OCI-LY3 (cell line): Measurements from ENCODE around the gene ASXL3.
A peak's percentile ranks its signal among the peaks of the same experiment; 100 is the strongest.

Source experiments
- H2AFZ ChIP-seq: fragments of 200-600, 300-600 bp; shearing (Covaris generic); 2 replicates; pipeline ENCODE4 v1.6.0; 2014; ENCODE audit warnings: antibody characterized with exemption, low read depth, low read length
- H3K27ac ChIP-seq: fragments of 200-600, 300-600 bp; sonication (generic); 2 replicates; pipeline ENCODE4 v1.5.1; 2014; ENCODE audit warnings: mild to moderate bottlenecking, low read length, moderate library complexity, mixed read lengths
- H3K27me3 ChIP-seq: fragments of 200-600, 300-600 bp; sonication (generic); 2 replicates; pipeline ENCODE4 v1.6.1; 2014; ENCODE audit warnings: low read depth, low read length, mixed read lengths
- H3K36me3 ChIP-seq: fragments of 200-600, 300-600 bp; sonication (generic); replicated peaks from 2 replicates; pipeline ENCODE3; 2014; ENCODE audit warnings: low read depth, low read length, mixed read lengths
- H3K4me1 ChIP-seq: fragments of 300-600, 200-600 bp; sonication (generic); 2 replicates; pipeline ENCODE4 v1.6.1; 2014; ENCODE audit warnings: low read length, mixed read lengths
- H3K4me2 ChIP-seq: fragments of 200-600, 300-600 bp; sonication (generic); 2 replicates; pipeline ENCODE4 v1.6.1; 2014; ENCODE audit warnings: low read length, mixed read lengths
- H3K4me3 ChIP-seq: fragments of 300-600, 200-600 bp; sonication (generic); 2 replicates; pipeline ENCODE4 v1.5.1; 2014; ENCODE audit warnings: antibody characterized with exemption, mild to moderate bottlenecking, low read length, moderate library complexity
- H3K79me2 ChIP-seq: fragments of 300-600, 200-600 bp; shearing (Covaris generic); 2 replicates; pipeline ENCODE4 v1.6.1; 2014; ENCODE audit warnings: mild to moderate bottlenecking, low read length, mixed read lengths
- H3K9ac ChIP-seq: fragments of 300-600, 200-600 bp; shearing (Covaris generic); 2 replicates; pipeline ENCODE4 v1.6.0; 2014; ENCODE audit warnings: mild to moderate bottlenecking, low read length, moderate library complexity
- H3K9me3 ChIP-seq: fragments of 200-600, 300-600 bp; shearing (Covaris generic); 2 replicates; pipeline ENCODE4 v1.6.1; 2014; ENCODE audit warnings: low read length, mixed read lengths; ENCODE audit not compliant: insufficient read depth
- H4K20me1 ChIP-seq: fragments of 200-600, 300-600 bp; sonication (generic); 2 replicates; pipeline ENCODE4 v1.6.1; 2016; ENCODE audit warnings: low read length, mixed read lengths; ENCODE audit not compliant: insufficient read depth
- CTCF ChIP-seq: fragments of 200-600, 300-600 bp; sonication (generic); IDR thresholded peaks from 2 replicates; pipeline ENCODE4 v1.5.1; 2014; ENCODE audit warnings: antibody characterized with exemption, low read length, low read depth
- EZH2phosphoT487 ChIP-seq: fragments of 200-600 bp; shearing (Covaris generic); IDR thresholded peaks from 2 replicates; pipeline ENCODE4 v1.6.1; 2018; ENCODE audit warnings: antibody characterized with exemption, mixed run types, low read depth

The ASXL3 gene

DNA sequence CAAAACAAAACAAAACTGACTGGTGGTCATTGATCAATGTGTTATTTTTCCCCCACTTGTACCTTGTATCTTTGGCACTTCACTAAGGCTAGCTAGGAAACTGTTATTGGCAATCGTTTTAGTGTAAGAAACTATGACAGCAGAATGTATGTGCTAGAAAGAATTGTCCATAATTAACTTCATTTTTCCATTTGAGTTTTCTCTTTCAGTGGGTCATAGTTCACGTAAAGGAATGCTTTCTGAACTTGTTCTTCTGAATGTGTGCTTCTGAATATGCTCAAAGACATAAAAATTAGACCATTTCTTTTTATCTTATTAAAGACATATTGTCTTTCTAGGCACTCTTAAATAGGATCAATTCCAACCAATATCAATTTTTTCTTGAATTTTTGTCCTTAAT lies 132.2 kb downstream of the ASXL3 start:
- Histone ChIP-seq H3K4me3 (no peak overlapping the region), H3K4me1 (no peaks in the 10 kb centered on the region), H3K79me2 (no peaks in the 10 kb centered on the region), H4K20me1 (no peaks in the 10 kb centered on the region), H3K4me2 (peak overlapping the region; percentile 38; the same call in 1 of the 2 replicates), H3K27ac (no peak overlapping the region), H3K9ac (no peak overlapping the region), H2AFZ (peak overlapping the region; percentile 34; the same call in 1 of the 2 replicates), H3K9me3 (no peaks in the 10 kb centered on the region), H3K36me3 (no peaks in the 10 kb centered on the region), H3K27me3 (no peaks in the 10 kb centered on the region)
- TF ChIP-seq CTCF, result no peak
- no peak for TF ChIP-seq EZH2phosphoT487

DNA sequence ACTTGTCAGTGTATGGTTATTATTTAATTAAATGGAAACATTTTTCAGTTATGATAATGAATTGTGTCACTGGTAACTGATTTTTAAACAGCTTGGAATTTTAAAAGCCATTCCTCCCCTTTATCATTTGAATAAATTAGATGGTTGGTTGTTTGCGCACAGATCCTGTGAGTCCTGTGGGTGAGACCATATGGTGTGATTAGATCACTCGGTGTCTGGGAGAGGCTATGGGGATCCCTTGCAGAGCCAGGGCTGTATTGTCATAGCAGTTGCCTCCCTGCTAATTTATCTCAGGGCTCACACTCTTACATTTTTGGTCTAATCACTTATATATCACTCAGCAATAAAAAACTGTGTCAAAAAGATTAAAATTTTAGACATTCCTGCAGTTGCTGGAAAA lies 133.5 kb downstream of the ASXL3 start:
- H3K36me3 ChIP-seq, result no peaks in the 10 kb centered on the region
- H3K27me3 ChIP-seq, result no peaks in the 10 kb centered on the region
- TF ChIP-seq CTCF (no peak), EZH2phosphoT487 (no peak)
- no peaks in the 10 kb centered on the region for H3K9me3 ChIP-seq
- no peaks in the 10 kb centered on the region for H3K79me2 ChIP-seq
- no peak overlapping the region for H3K4me2 ChIP-seq
- H3K27ac ChIP-seq, result no peak overlapping the region
- peaks cover 8% of the 10 kb centered on the region for H3K4me1 ChIP-seq
- no peak overlapping the region for H2AFZ ChIP-seq
- no peaks in the 10 kb centered on the region for H4K20me1 ChIP-seq
- H3K9ac ChIP-seq, result no peak overlapping the region
- H3K4me3 ChIP-seq, result no peak overlapping the region

- peaks cover 14% of the 10 kb centered on the region for H3K4me1 ChIP-seq
- no peak overlapping the region; the same call in 1 of the 2 replicates for H2AFZ ChIP-seq
- H3K9ac ChIP-seq, result no peak overlapping the region
- no peaks in the 10 kb centered on the region for H3K36me3 ChIP-seq
- H4K20me1 ChIP-seq, result no peaks in the 10 kb centered on the region
- H3K9me3 ChIP-seq, result no peaks in the 10 kb centered on the region
- H3K27me3 ChIP-seq, result no peaks in the 10 kb centered on the region
- H3K4me3 ChIP-seq, result no peak overlapping the region
- no peak for TF ChIP-seq CTCF
- TF ChIP-seq EZH2phosphoT487, result no peak
- no peak overlapping the region for H3K27ac ChIP-seq
- H3K79me2 ChIP-seq, result no peaks in the 10 kb centered on the region
- H3K4me2 ChIP-seq, result no peak overlapping the region
Observed at GRCh38 chr18:33712719-33713118, 134.7 kb downstream of the ASXL3 start.

DNA sequence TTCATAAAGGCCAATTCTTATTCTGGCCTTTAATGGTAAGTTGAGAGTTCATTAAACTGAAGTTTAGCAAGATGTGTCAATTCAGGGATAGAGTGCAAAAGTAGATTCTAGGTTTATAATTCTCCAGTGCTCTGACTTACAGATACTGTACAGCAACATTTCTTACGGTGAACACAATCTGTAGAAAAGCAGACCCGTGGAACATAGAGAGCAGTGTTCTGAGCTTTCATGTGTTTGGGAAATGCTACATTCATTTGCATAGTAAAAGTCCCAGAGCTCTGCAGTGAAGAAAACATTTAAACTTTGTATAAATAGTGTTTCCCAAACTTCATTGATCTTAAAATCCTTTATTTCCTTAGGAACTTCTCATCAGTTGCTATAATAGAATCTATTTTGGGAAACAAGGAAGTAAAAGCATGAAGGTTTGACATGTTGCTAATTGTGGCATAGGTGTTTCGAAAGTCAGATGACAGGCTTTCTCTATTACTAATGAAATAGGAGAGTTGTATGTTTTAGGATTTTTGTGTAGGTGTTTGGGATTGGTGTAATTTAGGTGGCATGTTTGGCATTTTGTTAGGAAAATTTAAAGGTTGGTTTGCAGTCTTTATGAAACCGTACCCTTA lies 138.2 kb downstream of the ASXL3 start:
- peak overlapping the region; percentile 21 for H3K4me2 ChIP-seq
- H2AFZ ChIP-seq, result peak overlapping the region; percentile 16; the same call in 1 of the 2 replicates
- no peak overlapping the region for H3K27ac ChIP-seq
- H3K79me2 ChIP-seq, result no peaks in the 10 kb centered on the region
- H3K4me3 ChIP-seq, result no peak overlapping the region
- no peak overlapping the region for H3K9ac ChIP-seq
- no peaks in the 10 kb centered on the region for H4K20me1 ChIP-seq
- no peaks in the 10 kb centered on the region for H3K27me3 ChIP-seq
- H3K36me3 ChIP-seq, result no peaks in the 10 kb centered on the region
- H3K4me1 ChIP-seq, result peaks cover 14% of the 10 kb centered on the region
- TF ChIP-seq EZH2phosphoT487 (no peak), CTCF (no peak)
- no peaks in the 10 kb centered on the region for H3K9me3 ChIP-seq
